HepG2 (cell line): Measurements from ENCODE around the gene LRRN2. TPM values are rescaled to one million over a fixed set of nuclear protein-coding genes. Genes with fewer than 3 reads are reported as not detected.

Experiments used
- ATAC-seq: fragments of 200-7000 bp; cut with Tn5 transposase; 3 replicates; pipeline ENCODE4 v1.9.1; 2020; ENCODE audit warnings: mild to moderate bottlenecking, moderate library complexity
- BruUV-seq: library from RNA; stranded (reverse); fragments of 400-500 nt; replicated peaks from 2 replicates; lab custom pipeline; 2021; lab: Mats Ljungman, UMichigan
- CTCF ChIA-PET: fragments of 300-600 bp; formaldehyde crosslinking; extraction: SDS; loops from one replicate; lab custom pipeline; 2021; ENCODE audit warnings: low total read pairs, inconsistent platforms, low intra/inter-chr PET ratio; lab: Yijun Ruan, JAX
- POLR2A ChIA-PET: fragments of 350-600 bp; sonication (Branson Sonifier 250); formaldehyde crosslinking; loops from one replicate; lab custom pipeline; 2020; ENCODE audit warnings: antibody characterized with exemption, inconsistent platforms; lab: Yijun Ruan, JAX
- DNase-seq: peaks from one replicate; pipeline ENCODE4 v3.0.0-alpha.2; 2015; ENCODE audit warnings: low spot score
- FAIRE-seq: peaks from 3 replicates; lab custom pipeline; 2011; peaks lifted over from hg19 to GRCh38; lab: Jason Lieb, UNC
- H2AFZ ChIP-seq: one replicate; pipeline ENCODE4 v1.6.1; 2011; ENCODE audit warnings: low read length, inconsistent platforms
- H3K27ac ChIP-seq: fragments of 300-600 bp; 3 replicates; pipeline ENCODE4 v1.8.0; 2011; ENCODE audit warnings: mixed run types, mild to moderate bottlenecking, mixed read lengths, low read length, inconsistent platforms; ENCODE audit not compliant: insufficient read depth; ENCODE audit errors: extremely low read length
- H3K27me3 ChIP-seq, 2 experiments: fragments of 200-600 bp in 1 of 2; 2 replicates in 1 of 2; 3 replicates in 1 of 2; pipeline versions ENCODE4 v1.6.0 to v1.8.0; 2011; ENCODE audit warnings: low read length in 2 of 2, mild to moderate bottlenecking in 2 of 2, moderate library complexity in 2 of 2, inconsistent platforms in 1 of 2; ENCODE audit not compliant: insufficient read depth in 2 of 2, control insufficient read depth in 1 of 2
- H3K36me3 ChIP-seq, 2 experiments: fragments of 200-600 bp in 1 of 2; replicated peaks in 1 of 2; 2 replicates in 1 of 2; 3 replicates in 1 of 2; pipeline versions ENCODE4 v1.5.1 to v1.8.0; 2011; ENCODE audit warnings: low read length in 2 of 2, inconsistent platforms in 1 of 2; ENCODE audit not compliant: insufficient read depth in 2 of 2, control insufficient read depth in 1 of 2
- H3K4me1 ChIP-seq: 2 replicates; pipeline ENCODE4 v1.5.1; 2012; ENCODE audit warnings: low read length, inconsistent platforms; ENCODE audit not compliant: insufficient read depth
- H3K4me2 ChIP-seq: 2 replicates; pipeline ENCODE4 v1.6.0; 2011; ENCODE audit warnings: low read depth, low read length, inconsistent platforms
- H3K4me3 ChIP-seq, 3 experiments: fragments of 200-600 bp in 1 of 3; sonication (generic), shearing (Covaris generic) in 1 of 3; replicated peaks in 1 of 3; 2 replicates each; pipeline ENCODE4 v1.5.1; 2011 to 2016; ENCODE audit warnings: low read length in 3 of 3, inconsistent platforms in 2 of 3, low read depth in 2 of 3, mild to moderate bottlenecking in 2 of 3, control low read depth in 1 of 3, mixed read lengths in 1 of 3; ENCODE audit not compliant: insufficient read depth in 1 of 3
- H3K79me2 ChIP-seq: one replicate; pipeline ENCODE4 v1.6.1; 2011; ENCODE audit warnings: low read length, inconsistent platforms; ENCODE audit not compliant: insufficient read depth
- H3K9ac ChIP-seq: 2 replicates; pipeline ENCODE4 v1.6.0; 2011; ENCODE audit warnings: mild to moderate bottlenecking, low read depth, low read length, inconsistent platforms; ENCODE audit not compliant: insufficient read depth
- H3K9me3 ChIP-seq: 2 replicates; pipeline ENCODE4 v1.5.1; 2012; ENCODE audit warnings: mild to moderate bottlenecking, low read length
- H4K20me1 ChIP-seq: 2 replicates; pipeline ENCODE4 v1.6.0; 2011; ENCODE audit warnings: inconsistent platforms, mild to moderate bottlenecking, low read length, moderate library complexity; ENCODE audit not compliant: insufficient read depth
- BCLAF1 ChIP-seq: fragments of 450-650 bp; IDR thresholded peaks from 2 replicates; pipeline ENCODE4 v1.6.1; 2017; ENCODE audit warnings: mild to moderate bottlenecking
- ETS1 ChIP-seq: sonication (generic); formaldehyde crosslinking; IDR thresholded peaks from 2 replicates; pipeline ENCODE4 v1.4.0; 2020; ENCODE audit warnings: missing genetic modification reagents
- IRX3 ChIP-seq: sonication (generic); formaldehyde crosslinking; IDR thresholded peaks from 2 replicates; pipeline ENCODE4 v1.8.1; 2023; ENCODE audit warnings: mild to moderate bottlenecking, low read depth, missing genetic modification reagents, borderline replicate concordance
- MXI1 ChIP-seq: IDR thresholded peaks from 3 replicates; pipeline ENCODE4 v1.6.1; 2012; ENCODE audit warnings: low read depth, low read length, inconsistent platforms, borderline replicate concordance
- PHF5A ChIP-seq: IDR thresholded peaks from one replicate; pipeline ENCODE4 v1.6.1; 2018; ENCODE audit warnings: low read depth, missing genetic modification reagents; ENCODE audit not compliant: unreplicated experiment
- PRPF4 ChIP-seq: fragments of 200-400 bp; formaldehyde crosslinking; IDR thresholded peaks from 2 replicates; pipeline ENCODE4 v1.6.1; 2016; ENCODE audit warnings: low read length, low read depth; ENCODE audit not compliant: poor library complexity, severe bottlenecking
- ZBTB26 ChIP-seq: IDR thresholded peaks from 2 replicates; pipeline ENCODE4 v1.6.1; 2016; ENCODE audit warnings: missing compliant biosample characterization, missing genetic modification reagents, borderline replicate concordance
- ZNF205 ChIP-seq: IDR thresholded peaks from 2 replicates; pipeline ENCODE4 v1.6.1; 2018; ENCODE audit warnings: missing biosample characterization, missing genetic modification reagents
- ZNF552 ChIP-seq: sonication (generic); formaldehyde crosslinking; IDR thresholded peaks from 2 replicates; pipeline ENCODE4 v1.9.0; 2022; ENCODE audit warnings: missing genetic modification reagents, mild to moderate bottlenecking, borderline replicate concordance
- WGBS: methylation state at CpG from one replicate; pipeline ENCODE4 v1.1.6; 2017; ENCODE audit warnings: low lambda C conversion rate; 5-methylcytosine and 5-hydroxymethylcytosine counted together
- in situ Hi-C: cut with HindIII; loops from 2 replicates; pipeline ENCODE4 v1.10.0; 2017; ENCODE audit warnings: low pct_unique_long_range_greater_than_20kb; ENCODE audit not compliant: extremely low pct_ligation_motif_present
- intact Hi-C: fragments of 100-400 bp; cut with micrococcal nuclease; formaldehyde crosslinking; loops from one replicate; pipeline ENCODE4 v1.10.0; 2022; ENCODE audit not compliant: unreplicated experiment
- polyA plus RNA-seq, 8 experiments: library from polyadenylated mRNA; depleted of rRNA in 3 of 8; stranded (reverse) in 7 of 8; unstranded in 1 of 8; fragments of >200 nt; fragmentation: Illumina TruSeq in 4 of 8; extraction: Trizol in 4 of 8; gene quantifications; 2 replicates each; pipeline versions ENCODE4 v1.2.1 to v1.2.3, GENCODE V29; 2011 to 2016; ENCODE audit warnings: low read depth in 4 of 8, missing spikeins in 1 of 8, mixed read lengths in 1 of 8; ENCODE audit not compliant: insufficient read depth in 1 of 8
- total RNA-seq, 5 experiments: library from RNA; depleted of rRNA; stranded (reverse); fragments of >200 nt; fragmentation: Illumina TruSeq; extraction: Trizol; gene quantifications; 2 replicates each; pipeline ENCODE4 v1.2.3, GENCODE V29; 2016; ENCODE audit warnings: low read depth in 1 of 5

The LRRN2 gene
- total and polyA plus RNA-seq, 2 of the 13 experiments (the other 11 are each of a cell fraction or from before 2014, with no cell fraction given), result not detected

GRCh38 chr1:204607910-204608309 lies 77.6 kb downstream of the LRRN2 start (continued):
- TF ChIP-seq BCLAF1, result no peak
- TF ChIP-seq IRX3 (CRISPR knock-in tag), result no peak
- TF ChIP-seq ZNF552 (CRISPR knock-in tag), result no peak
- no peak for TF ChIP-seq ETS1
- TF ChIP-seq ZNF205 (CRISPR knock-in tag), result no peak
- TF ChIP-seq PHF5A (CRISPR knock-in tag), result no peak
- TF ChIP-seq, all 625 proteins: peak for 0

GRCh38 chr1:204605791-204606190 lies 79.7 kb downstream of the LRRN2 start:
- no peak overlapping the region for H3K4me2 ChIP-seq
- 0% methylated on average over 3 of the region's 7 CpGs for WGBS
- H4K20me1 ChIP-seq, result no peaks in the 10 kb centered on the region
- no peak for DNase-seq
- no peak overlapping the region for H3K27ac ChIP-seq
- no peak overlapping the region for H3K4me3 ChIP-seq
- intact Hi-C loops (no loop called here), in situ Hi-C loops (no loop called here)
- no peak overlapping the region for H2AFZ ChIP-seq
- H3K4me1 ChIP-seq, result 0 out of 2 replicates have a peak, but pooled peaks cover 5% of the 10 kb centered on the region
- no peak overlapping the region for H3K9ac ChIP-seq
- H3K9me3 ChIP-seq, result no peaks in the 10 kb centered on the region
- CTCF ChIA-PET, result no interaction called here
- BruUV-seq, result no TSS peak
- POLR2A ChIA-PET, result no interaction called here
- ATAC-seq, result no peak
- no peaks in the 10 kb centered on the region for H3K36me3 ChIP-seq
- H3K79me2 ChIP-seq, result no peaks in the 10 kb centered on the region
- no peak for FAIRE-seq
- no peak for TF ChIP-seq MXI1
- TF ChIP-seq ZBTB26 (CRISPR knock-in tag), result no peak
- TF ChIP-seq PRPF4, result no peak
- H3K27me3 ChIP-seq, result peaks cover 0 to 14% of the 10 kb centered on the region in 2 experiments; a peak in 2 of 5 replicates
